H1 (cell line): ENCODE measurements around the gene MPDU1. TPM values are rescaled to one million over a fixed set of nuclear protein-coding genes. Genes with fewer than 3 reads are reported as not detected.

ENCODE experiments used
- CTCF ChIA-PET: fragments of 300-600 bp; sonication (Branson Sonifier 250); formaldehyde crosslinking; loops from one replicate; lab custom pipeline; 2021; ENCODE audit not compliant: partially characterized antibody; lab: Charles Lee
- POLR2A ChIA-PET: fragments of 300-600 bp; sonication (Branson Sonifier 250); formaldehyde crosslinking; loops from one replicate; lab custom pipeline; 2021; ENCODE audit warnings: inconsistent platforms; ENCODE audit not compliant: partially characterized antibody; lab: Charles Lee
- DNase-seq, 2 experiments: peaks; one replicate each; pipeline versions ENCODE4 v3.0.0 to v3.0.0-alpha.2; 2010 to 2022; ENCODE audit warnings: low spot score in 2 of 2, low read depth in 1 of 2, mixed read lengths in 1 of 2
- FAIRE-seq: peaks from 2 replicates; lab custom pipeline; 2011; peaks lifted over from hg19 to GRCh38; lab: Jason Lieb, UNC
- H2AFZ ChIP-seq: 2 replicates; pipeline ENCODE4 v1.8.1; 2012; ENCODE audit warnings: low read length, inconsistent platforms
- H2AK5ac ChIP-seq: 2 replicates; pipeline ENCODE4 v1.6.1; 2013; ENCODE audit warnings: low read depth, low read length
- H2BK120ac ChIP-seq: replicated peaks from 2 replicates; pipeline ENCODE3; 2013; ENCODE audit warnings: low read depth, low read length, inconsistent platforms
- H2BK12ac ChIP-seq: 2 replicates; pipeline ENCODE4 v1.6.1; 2013; ENCODE audit warnings: low read depth, low read length
- H2BK15ac ChIP-seq: 2 replicates; pipeline ENCODE4 v1.6.1; 2013; ENCODE audit warnings: low read length
- H2BK20ac ChIP-seq: 2 replicates; pipeline ENCODE4 v1.6.1; 2013; ENCODE audit warnings: low read length
- H2BK5ac ChIP-seq: 2 replicates; pipeline ENCODE4 v1.6.1; 2013; ENCODE audit warnings: low read depth, low read length
- H3K14ac ChIP-seq: 2 replicates; pipeline ENCODE4 v1.6.1; 2013; ENCODE audit warnings: inconsistent platforms; ENCODE audit not compliant: insufficient read length
- H3K18ac ChIP-seq: 2 replicates; pipeline ENCODE4 v1.6.1; 2013; ENCODE audit warnings: low read length; ENCODE audit errors: extremely low read depth
- H3K23ac ChIP-seq: 2 replicates; pipeline ENCODE4 v1.6.1; 2013; ENCODE audit warnings: inconsistent platforms; ENCODE audit not compliant: insufficient read length
- H3K23me2 ChIP-seq: 2 replicates; pipeline ENCODE4 v1.6.1; 2013; ENCODE audit warnings: low read depth, low read length
- H3K27ac ChIP-seq: 2 replicates; pipeline ENCODE4 v1.6.1; 2011; ENCODE audit warnings: low read depth, low read length, inconsistent platforms
- H3K27me3 ChIP-seq, 4 experiments: replicated peaks in 1 of 4; 1 replicate in 1 of 4; 2 replicates in 3 of 4; pipeline versions ENCODE4 v1.6.1 to v1.8.1; 2011 to 2013; ENCODE audit warnings: low read length in 3 of 4, mild to moderate bottlenecking in 3 of 4, inconsistent platforms in 2 of 4, mixed read lengths in 2 of 4, moderate library complexity in 1 of 4; ENCODE audit not compliant: control insufficient read depth in 3 of 4, insufficient read depth in 3 of 4; ENCODE audit errors: extremely low read depth in 1 of 4
- H3K36me3 ChIP-seq, 4 experiments: 2 replicates each; pipeline versions ENCODE4 v1.6.1 to v1.8.1; 2011 to 2013; ENCODE audit warnings: mild to moderate bottlenecking in 4 of 4, low read length in 3 of 4, moderate library complexity in 2 of 4, control low read depth in 1 of 4, inconsistent platforms in 1 of 4; ENCODE audit not compliant: insufficient read depth in 4 of 4, control insufficient read depth in 2 of 4
- H3K4ac ChIP-seq: replicated peaks from 2 replicates; pipeline ENCODE3; 2013; ENCODE audit warnings: low read length, low read depth, mixed read lengths, inconsistent platforms; ENCODE audit not compliant: insufficient read length
- H3K4me1 ChIP-seq, 4 experiments: replicated peaks in 1 of 4; 1 replicate in 1 of 4; 2 replicates in 3 of 4; pipeline versions ENCODE4 v1.6.1 to v1.8.1; 2011 to 2013; ENCODE audit warnings: low read length in 3 of 4, inconsistent platforms in 2 of 4, mixed read lengths in 1 of 4; ENCODE audit not compliant: insufficient read depth in 4 of 4, control insufficient read depth in 3 of 4
- H3K4me2 ChIP-seq, 2 experiments: 2 replicates each; pipeline versions ENCODE4 v1.6.1 to v1.8.1; 2011 to 2013; ENCODE audit warnings: low read depth in 2 of 2, low read length in 2 of 2, control low read depth in 1 of 2, inconsistent platforms in 1 of 2, mild to moderate bottlenecking in 1 of 2; ENCODE audit not compliant: insufficient read depth in 1 of 2
- H3K4me3 ChIP-seq, 4 experiments: fragments of 200-600, 300-600 bp in 1 of 4; sonication (generic), shearing (Covaris generic), sonication (Bioruptor Twin) in 1 of 4; 2 replicates each; pipeline versions ENCODE4 v1.5.1 to v1.8.1; 2011 to 2016; ENCODE audit warnings: low read length in 4 of 4, low read depth in 3 of 4, control low read depth in 2 of 4, inconsistent platforms in 2 of 4, mild to moderate bottlenecking in 2 of 4, mixed read lengths in 1 of 4, moderate library complexity in 1 of 4; ENCODE audit not compliant: insufficient read depth in 2 of 4; ENCODE audit errors: extremely low read depth in 1 of 4
- H3K56ac ChIP-seq: replicated peaks from 2 replicates; pipeline ENCODE3; 2013; ENCODE audit warnings: low read depth, mild to moderate bottlenecking, mixed read lengths, low read length, inconsistent platforms; ENCODE audit not compliant: insufficient read length
- H3K79me1 ChIP-seq: 2 replicates; pipeline ENCODE4 v1.6.1; 2013; ENCODE audit warnings: low read depth, low read length, control low read depth
- H3K79me2 ChIP-seq, 2 experiments: 2 replicates each; pipeline versions ENCODE4 v1.6.1 to v1.8.1; 2012 to 2013; ENCODE audit warnings: low read length in 2 of 2, mild to moderate bottlenecking in 2 of 2, inconsistent platforms in 1 of 2; ENCODE audit not compliant: insufficient read depth in 2 of 2, control insufficient read depth in 1 of 2
- H3K9ac ChIP-seq, 4 experiments: replicated peaks in 1 of 4; 1 replicate in 1 of 4; 2 replicates in 3 of 4; pipeline versions ENCODE4 v1.6.1 to v1.8.1; 2011 to 2013; ENCODE audit warnings: low read depth in 3 of 4, low read length in 3 of 4, control low read depth in 2 of 4, mild to moderate bottlenecking in 2 of 4, moderate library complexity in 2 of 4, inconsistent platforms in 1 of 4; ENCODE audit errors: extremely low read depth in 1 of 4
- H3K9me3 ChIP-seq, 2 experiments: 2 replicates each; pipeline versions ENCODE4 v1.6.1 to v1.8.1; 2012 to 2013; ENCODE audit warnings: mild to moderate bottlenecking in 2 of 2, moderate library complexity in 2 of 2, control low read depth in 1 of 2, inconsistent platforms in 1 of 2, low read depth in 1 of 2, low read length in 1 of 2, mixed read lengths in 1 of 2; ENCODE audit not compliant: insufficient read depth in 2 of 2
- H4K20me1 ChIP-seq, 2 experiments: replicated peaks in 1 of 2; 2 replicates each; pipeline versions ENCODE3 to v1.8.1; 2011 to 2013; ENCODE audit warnings: inconsistent platforms in 2 of 2, low read length in 2 of 2, mild to moderate bottlenecking in 1 of 2; ENCODE audit not compliant: insufficient read depth in 2 of 2, control insufficient read depth in 1 of 2
- H4K5ac ChIP-seq: 2 replicates; pipeline ENCODE4 v1.6.1; 2013; ENCODE audit warnings: low read length, low read depth, mixed read lengths, inconsistent platforms; ENCODE audit not compliant: insufficient read length
- H4K8ac ChIP-seq: 2 replicates; pipeline ENCODE4 v1.8.0; 2013; ENCODE audit warnings: mild to moderate bottlenecking, moderate library complexity, low read length, inconsistent platforms; ENCODE audit not compliant: insufficient read depth; ENCODE audit errors: extremely low read depth
- H4K91ac ChIP-seq: replicated peaks from 2 replicates; pipeline ENCODE3; 2013; ENCODE audit warnings: low read length, mixed read lengths, inconsistent platforms; ENCODE audit not compliant: insufficient read length
- GTF2F1 ChIP-seq: IDR thresholded peaks from 2 replicates; pipeline ENCODE4 v1.6.1; 2012; ENCODE audit warnings: low read depth, low read length, improper control_type of control experiment, borderline replicate concordance
- KDM1A ChIP-seq: fragments of 200-600, 300-600 bp; sonication (generic); IDR thresholded peaks from 2 replicates; pipeline ENCODE4 v1.7.1; 2016; ENCODE audit warnings: mild to moderate bottlenecking, low read length, borderline replicate concordance
- MAX ChIP-seq: IDR thresholded peaks from 2 replicates; pipeline ENCODE4 v1.6.1; 2012; ENCODE audit warnings: inconsistent platforms
- RBBP5 ChIP-seq: IDR thresholded peaks from 2 replicates; pipeline ENCODE4 v1.7.1; 2012; ENCODE audit warnings: low read depth, mild to moderate bottlenecking, inconsistent platforms, low read length, moderate library complexity, borderline replicate concordance
- RXRA ChIP-seq: IDR thresholded peaks from 2 replicates; pipeline ENCODE4 v1.6.1; 2011; ENCODE audit warnings: low read depth, mild to moderate bottlenecking, low read length, moderate library complexity; ENCODE audit not compliant: insufficient read depth
- WGBS, 2 experiments: shearing (Covaris generic) in 1 of 2; methylation state at CpG; one replicate each; pipeline versions ENCODE4 v1.1.6 to v1.1.7; 2013 to 2015; ENCODE audit warnings: low lambda C conversion rate in 2 of 2, mixed read lengths in 2 of 2, inconsistent platforms in 1 of 2, low coverage in 1 of 2, missing lambda C conversion rate in 1 of 2; ENCODE audit not compliant: insufficient replicate concordance in 2 of 2, insufficient coverage in 1 of 2, insufficient read length in 1 of 2; ENCODE audit errors: extremely low coverage in 1 of 2, missing lambda C conversion rate in 1 of 2; 5-methylcytosine and 5-hydroxymethylcytosine counted together
- polyA plus RNA-seq, 7 experiments: library from polyadenylated mRNA; depleted of rRNA in 3 of 7; stranded (reverse) in 5 of 7; unstranded in 2 of 7; fragments of >200 nt in 5 of 7; fragments of 200-250 nt in 2 of 7; gene quantifications; 1 replicate in 5 of 7; 2 replicates in 1 of 7; 4 replicates in 1 of 7; pipeline versions ENCODE4 v1.2.1 to v1.2.3, GENCODE V29; 2011 to 2013; ENCODE audit warnings: missing spikeins in 2 of 7, mixed read lengths in 2 of 7
- total RNA-seq: library from RNA; stranded (reverse); fragmentation: NEBNext Ultra II Directional; extraction: Animal tissue kit (Norgen Biotek cat#: 25700); gene quantifications from 2 replicates; pipeline ENCODE4 v1.2.1, GENCODE V29; 2021
- TF ChIP-seq, protein P1 (sequence below): IDR thresholded peaks from 2 replicates; pipeline ENCODE4 v1.6.1; 2012; ENCODE audit warnings: low read length, inconsistent platforms

The MPDU1 gene
- total and polyA plus RNA-seq, 2 of the 8 experiments (the other 6 are each of a cell fraction or from before 2014, with no cell fraction given), result 63.2 to 142 TPM

- Histone ChIP-seq H3K4ac (no peak overlapping the region), H3K79me1 (no peaks in the 10 kb centered on the region; the same call in 1 of the 2 replicates), H3K23me2 (peaks cover 12% of the 10 kb centered on the region; the same call in 1 of the 2 replicates), H2AK5ac (no peak overlapping the region), H3K14ac (no peak overlapping the region), H3K18ac (no peak overlapping the region), H3K79me2 (no peaks in the 10 kb centered on the region), H2BK15ac (no peak overlapping the region), H4K5ac (no peak overlapping the region), H3K9ac (no peak overlapping the region), H2AFZ (no peak overlapping the region), H3K4me3 (no peak overlapping the region), H3K27ac (no peak overlapping the region), H3K27me3 (no peaks in the 10 kb centered on the region), H3K4me2 (no peak overlapping the region), H3K4me1 (peaks cover 6 to 21% (median 16%) of the 10 kb centered on the region in 4 experiments), H3K36me3 (peaks cover 17 to 56% (median 44%) of the 10 kb centered on the region in 4 experiments), H4K91ac (no peak overlapping the region), H4K8ac (no peak overlapping the region), H3K9me3 (no peaks in the 10 kb centered on the region), H3K23ac (no peak overlapping the region), H3K56ac (no peak overlapping the region), H2BK5ac (no peak overlapping the region), H2BK12ac (no peak overlapping the region), H4K20me1 (no peaks in the 10 kb centered on the region), H2BK120ac (no peak overlapping the region), H2BK20ac (no peak overlapping the region)
- TF ChIP-seq, protein P1, sequence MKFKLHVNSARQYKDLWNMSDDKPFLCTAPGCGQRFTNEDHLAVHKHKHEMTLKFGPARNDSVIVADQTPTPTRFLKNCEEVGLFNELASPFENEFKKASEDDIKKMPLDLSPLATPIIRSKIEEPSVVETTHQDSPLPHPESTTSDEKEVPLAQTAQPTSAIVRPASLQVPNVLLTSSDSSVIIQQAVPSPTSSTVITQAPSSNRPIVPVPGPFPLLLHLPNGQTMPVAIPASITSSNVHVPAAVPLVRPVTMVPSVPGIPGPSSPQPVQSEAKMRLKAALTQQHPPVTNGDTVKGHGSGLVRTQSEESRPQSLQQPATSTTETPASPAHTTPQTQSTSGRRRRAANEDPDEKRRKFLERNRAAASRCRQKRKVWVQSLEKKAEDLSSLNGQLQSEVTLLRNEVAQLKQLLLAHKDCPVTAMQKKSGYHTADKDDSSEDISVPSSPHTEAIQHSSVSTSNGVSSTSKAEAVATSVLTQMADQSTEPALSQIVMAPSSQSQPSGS, result no peak
- TF ChIP-seq KDM1A (no peak), RBBP5 (no peak), MAX (no peak), RXRA (no peak), GTF2F1 (no peak)
- CTCF ChIA-PET, result interaction anchor here (0.6 to 2.4 kb wide), 5 partner anchors 9 to 848 kb away, joined by 3 to 10 read pairs (median 3); partner anchors contain the start of genes CD68, TP53 and WRAP53
- POLR2A ChIA-PET, result interaction anchor here (1.2 to 28.5 kb wide), 8 partner anchors 9 to 276 kb away, joined by 3 to 1144 read pairs (median 5); partner anchors contain the start of genes CD68, FXR2, MPDU1 and SENP3
- WGBS, 2 experiments, result 90% methylated on average over 10 of the region's 12 CpGs; no CpG with 5 or more reads in 1 of the 2 experiments
- FAIRE-seq (no peak), DNase-seq (no peak)
Measured at GRCh38 chr17:7593296-7593695, 9.6 kb downstream of the MPDU1 start.
